Stimulated activated CD4-positive, alpha-beta T cell treated with anti-CD3 and anti-CD28 coated beads, Interleukin-4, amount 100 ng/mL, for 4 hours (primary cell): ENCODE data around the gene DEDD2.

Experiments used
- DNase-seq, 2 experiments: peaks; one replicate each; pipeline ENCODE4 v3.0.0-alpha.2; 2020

The DEDD2 gene

GRCh38 chr19:42198676-42199439 lies 18.6 kb downstream of the DEDD2 start:
- peak; percentile 41 to 65 for DNase-seq

GRCh38 chr19:42197375-42197817 lies 20.1 kb downstream of the DEDD2 start:
- no peak for DNase-seq

- no peak for DNase-seq
These were observed 21.2 kb downstream of the DEDD2 start for GRCh38 chr19:42196011-42197001.

- no peak for DNase-seq
These were observed 23.8 kb downstream of the DEDD2 start for GRCh38 chr19:42193706-42194105.

- DNase-seq: no peak
These were observed 24.2 kb downstream of the DEDD2 start for GRCh38 chr19:42193294-42193693.

- DNase-seq: no peak
These were observed 25.6 kb downstream of the DEDD2 start for GRCh38 chr19:42191855-42192254.

GRCh38 chr19:42191330-42191729 lies 26.1 kb downstream of the DEDD2 start:
- DNase-seq: no peak

GRCh38 chr19:42189133-42189532 lies 28.3 kb downstream of the DEDD2 start:
- no peak for DNase-seq

GRCh38 chr19:42188665-42189064 lies 28.8 kb downstream of the DEDD2 start:
- DNase-seq: no peak

- no peak for DNase-seq
These were observed 32.2 kb downstream of the DEDD2 start for GRCh38 chr19:42185277-42185676.

GRCh38 chr19:42184401-42184861 lies 33.0 kb downstream of the DEDD2 start:
- peak; percentile 59 to 69 for DNase-seq

- no peak for DNase-seq
These were observed 38.4 kb downstream of the DEDD2 start for GRCh38 chr19:42178791-42179674.

- DNase-seq: no peak
These were observed 39.8 kb downstream of the DEDD2 start for GRCh38 chr19:42177686-42178019.

GRCh38 chr19:42176990-42177685 lies 40.3 kb downstream of the DEDD2 start:
- peak; percentile 75 to 77 for DNase-seq

- DNase-seq: no peak
These were observed 40.9 kb downstream of the DEDD2 start for GRCh38 chr19:42176649-42176989.

- peak in 1 of 2 experiments; percentile 12 for DNase-seq
These were observed 41.4 kb downstream of the DEDD2 start for GRCh38 chr19:42175952-42176648.

- no peak for DNase-seq
These were observed 42.3 kb downstream of the DEDD2 start for GRCh38 chr19:42174958-42175734.

GRCh38 chr19:42174188-42174587 lies 43.3 kb downstream of the DEDD2 start:
- DNase-seq: no peak

- DNase-seq: no peak
These were observed 43.8 kb downstream of the DEDD2 start for GRCh38 chr19:42173695-42174094.

- no peak for DNase-seq
These were observed 45.2 kb downstream of the DEDD2 start for GRCh38 chr19:42172261-42172660.

- no peak for DNase-seq
These were observed 46.8 kb downstream of the DEDD2 start for GRCh38 chr19:42170715-42171114.
